ENCODE data around the gene ZNF580.

ZNF580 gene

GRCh38 chr19:55640577-55641425 is at the start of gene ZNF580:
ZNF580 (plus strand) TSS chr19:55641002; CDS start chr19:55642509, 1,507 bp downstream.
- peak; percentile 52 for DNase-seq

- DNase-seq = no peak
These were observed 49.2 kb upstream of the ZNF580 start for GRCh38 chr19:55591555-55591954.

- DNase-seq = no peak
These were observed 48.3 kb upstream of the ZNF580 start for GRCh38 chr19:55592391-55593090.

GRCh38 chr19:55593096-55593772 is 47.6 kb upstream of the ZNF580 start:
- DNase-seq = no peak

- no peak for DNase-seq
These were observed 45.7 kb upstream of the ZNF580 start for GRCh38 chr19:55594996-55595545.

- DNase-seq = no peak
These were observed 44.5 kb upstream of the ZNF580 start for GRCh38 chr19:55596304-55596703.

GRCh38 chr19:55597501-55597921 is 43.3 kb upstream of the ZNF580 start:
- DNase-seq = no peak

- DNase-seq = no peak
These were observed 42.8 kb upstream of the ZNF580 start for GRCh38 chr19:55598034-55598433.

GRCh38 chr19:55598719-55599467 is 41.9 kb upstream of the ZNF580 start:
- peak; percentile 84 for DNase-seq

- DNase-seq = peak; percentile 97
These were observed 41.3 kb upstream of the ZNF580 start, which contains the start of gene FIZ1 for GRCh38 chr19:55599468-55599841. FIZ1 (minus strand) TSS chr19:55599517; CDS start chr19:55597865, 1,652 bp downstream.

- peak; percentile 88 for DNase-seq
These were observed 40.8 kb upstream of the ZNF580 start, which contains the start of gene ZNF524 for GRCh38 chr19:55599842-55600661. ZNF524 (plus strand) TSS chr19:55600288; CDS start chr19:55602113, 1,825 bp downstream.

- no peak for DNase-seq
These were observed 40.2 kb upstream of the ZNF580 start for GRCh38 chr19:55600662-55601028.

GRCh38 chr19:55601084-55601483 is 39.7 kb upstream of the ZNF580 start:
- DNase-seq = no peak

- DNase-seq = no peak
These were observed 38.4 kb upstream of the ZNF580 start for GRCh38 chr19:55602104-55603001.

GRCh38 chr19:55603115-55603514 is 37.7 kb upstream of the ZNF580 start:
- DNase-seq = no peak

- DNase-seq = no peak
These were observed 37.1 kb upstream of the ZNF580 start for GRCh38 chr19:55603581-55604292.

- peak; percentile 99 for DNase-seq
These were observed 35.6 kb upstream of the ZNF580 start for GRCh38 chr19:55605207-55605636.

GRCh38 chr19:55605637-55606470 is 34.9 kb upstream of the ZNF580 start, which contains the start of gene ZNF865:
ZNF865 (plus strand) TSS chr19:55605647; CDS start chr19:55613619, 7,972 bp downstream.
- peak; percentile 65 for DNase-seq

- no peak for DNase-seq
These were observed 34.4 kb upstream of the ZNF580 start for GRCh38 chr19:55606471-55606787.
